Ramos (cell line): ENCODE measurements around the gene ZSWIM8.
"Not testable (repeated sequence)": the region's sequence is repeated elsewhere in the genome, so short reads cannot be mapped to it uniquely, and the experiment has no call there.

ENCODE experiments used
- in situ Hi-C: fragments of 300-500 bp; cut with MboI; formaldehyde crosslinking; loops from one replicate; pipeline ENCODE4 v1.14.3; 2022; ENCODE audit warnings: low sequenced_read_pairs; ENCODE audit not compliant: unreplicated experiment

ZSWIM8 gene

GRCh38 chr10:73771722-73772280, 13.6 kb upstream of the ZSWIM8 start:
- in situ Hi-C loops = no loop called here

GRCh38 chr10:73772281-73773151, 12.9 kb upstream of the ZSWIM8 start:
- in situ Hi-C loops = no loop called here

GRCh38 chr10:73773152-73773879, 12.1 kb upstream of the ZSWIM8 start:
- in situ Hi-C loops = no loop called here

GRCh38 chr10:73774637-73775036, 10.8 kb upstream of the ZSWIM8 start:
- in situ Hi-C loops = no loop called here

- in situ Hi-C loops = no loop called here
Measured at GRCh38 chr10:73779018-73779417, 6.4 kb upstream of the ZSWIM8 start.

GRCh38 chr10:73779539-73780197, 5.7 kb upstream of the ZSWIM8 start:
- in situ Hi-C loops = no loop called here

GRCh38 chr10:73780301-73780700, 5.1 kb upstream of the ZSWIM8 start:
- in situ Hi-C loops = no loop called here

GRCh38 chr10:73780966-73781365, 4.4 kb upstream of the ZSWIM8 start:
- in situ Hi-C loops = no loop called here

- in situ Hi-C loops = no loop called here
Measured at GRCh38 chr10:73781548-73781878, 3.9 kb upstream of the ZSWIM8 start.

GRCh38 chr10:73781879-73782748, 3.3 kb upstream of the ZSWIM8 start, which contains the start of gene CHCHD1:
TSS of gene CHCHD1 (plus strand) at chr10:73782048. CDS start at chr10:73782076, 28 bp downstream.
- in situ Hi-C loops = no loop called here

- in situ Hi-C loops = no loop called here
Measured at GRCh38 chr10:73782749-73783085, 2.7 kb upstream of the ZSWIM8 start.

GRCh38 chr10:73785721-73786511, 510 bp downstream of the ZSWIM8 start:
- in situ Hi-C loops = no loop called here

- in situ Hi-C loops = no loop called here
Measured at GRCh38 chr10:73786512-73786885, 1.1 kb downstream of the ZSWIM8 start.

- in situ Hi-C loops = not testable (repeated sequence)
Measured at GRCh38 chr10:73787031-73787800, 1.8 kb downstream of the ZSWIM8 start.

GRCh38 chr10:73788864-73789658, 3.7 kb downstream of the ZSWIM8 start:
- in situ Hi-C loops = no loop called here

GRCh38 chr10:73789659-73790055, 4.3 kb downstream of the ZSWIM8 start:
- in situ Hi-C loops = no loop called here

- in situ Hi-C loops = no loop called here
Measured at GRCh38 chr10:73790886-73791625, 5.7 kb downstream of the ZSWIM8 start.
